Fibroblast of lung (primary cell): Measurements from ENCODE around the gene WWOX. TPM values are rescaled to one million over a fixed set of nuclear protein-coding genes. Genes with fewer than 3 reads are reported as not detected.

Source experiments
- DNase-seq, 2 donors: peaks; one replicate each; pipeline versions ENCODE4 v3.0.0 to v3.0.0-alpha.2; 2010; ENCODE audit warnings: low read depth in 2 of 2
- H2AFZ ChIP-seq: 2 replicates; pipeline ENCODE4 v1.5.1; 2012; ENCODE audit warnings: low read length, control low read depth, inconsistent platforms
- H3K27ac ChIP-seq: 2 replicates; pipeline ENCODE4 v1.5.1; 2011; ENCODE audit warnings: low read length, control low read depth; ENCODE audit not compliant: insufficient read depth
- H3K27me3 ChIP-seq: 2 replicates; pipeline ENCODE4 v1.5.1; 2011; ENCODE audit warnings: mild to moderate bottlenecking, low read length; ENCODE audit not compliant: control insufficient read depth, insufficient read depth
- H3K36me3 ChIP-seq: 2 replicates; pipeline ENCODE4 v1.5.1; 2011; ENCODE audit warnings: low read length; ENCODE audit not compliant: control insufficient read depth, insufficient read depth
- H3K4me1 ChIP-seq: 2 replicates; pipeline ENCODE4 v1.5.1; 2011; ENCODE audit warnings: low read length; ENCODE audit not compliant: control insufficient read depth, insufficient read depth; ENCODE audit errors: extremely low read depth
- H3K4me2 ChIP-seq: 2 replicates; pipeline ENCODE4 v1.5.1; 2011; ENCODE audit warnings: low read length, control low read depth; ENCODE audit not compliant: insufficient read depth; ENCODE audit errors: extremely low read depth
- H3K4me3 ChIP-seq, 4 experiments: fragments of 200-600 bp in 1 of 4; sonication (generic) in 1 of 4; replicated peaks in 1 of 4; 2 replicates each; pipeline ENCODE4 v1.5.1; 2011 to 2016; ENCODE audit warnings: low read length in 4 of 4, low read depth in 3 of 4, mild to moderate bottlenecking in 3 of 4, control low read depth in 2 of 4, inconsistent platforms in 1 of 4, mixed read lengths in 1 of 4; ENCODE audit not compliant: insufficient read depth in 1 of 4; ENCODE audit errors: control extremely low read depth in 1 of 4
- H3K79me2 ChIP-seq: 2 replicates; pipeline ENCODE4 v1.5.1; 2012; ENCODE audit warnings: mild to moderate bottlenecking, low read length, inconsistent platforms; ENCODE audit not compliant: control insufficient read depth, insufficient read depth
- H3K9ac ChIP-seq: 2 replicates; pipeline ENCODE4 v1.5.1; 2011; ENCODE audit warnings: mild to moderate bottlenecking, low read length, control low read depth; ENCODE audit not compliant: insufficient read depth
- H3K9me3 ChIP-seq: 2 replicates; pipeline ENCODE4 v1.5.1; 2012; ENCODE audit warnings: low read depth, low read length; ENCODE audit not compliant: control insufficient read depth, insufficient read depth
- H4K20me1 ChIP-seq: 2 replicates; pipeline ENCODE4 v1.5.1; 2011; ENCODE audit warnings: low read length; ENCODE audit not compliant: control insufficient read depth, insufficient read depth; ENCODE audit errors: extremely low read depth
- CTCF ChIP-seq, 2 donors: IDR thresholded peaks in 1 of 2; conservative IDR thresholded peaks in 1 of 2; 1 replicate in 1 of 2; 2 replicates in 1 of 2; pipeline ENCODE4 v1.5.1; 2011 to 2012; ENCODE audit warnings: low read length in 2 of 2, control low read depth in 1 of 2, inconsistent platforms in 1 of 2, low read depth in 1 of 2, mild to moderate bottlenecking in 1 of 2
- EZH2 ChIP-seq: IDR thresholded peaks from 2 replicates; pipeline ENCODE4 v1.5.1; 2012; ENCODE audit warnings: low read length, control low read depth, mild to moderate bottlenecking; ENCODE audit errors: missing control alignments
- polyA plus RNA-seq, 2 donors: library from polyadenylated mRNA; depleted of rRNA in 1 of 2; stranded (reverse) in 1 of 2; unstranded in 1 of 2; fragments of >200 nt; gene quantifications; 2 replicates each; pipeline ENCODE4 v1.2.1, GENCODE V29; 2011 to 2012; ENCODE audit warnings: missing spikeins in 1 of 2
- total RNA-seq: library from RNA; depleted of rRNA; stranded (reverse); fragments of >200 nt; gene quantifications from 2 replicates; pipeline ENCODE4 v1.2.1, GENCODE V29; 2014

The WWOX gene
- total and polyA plus RNA-seq, 2 donors (not counting 1 experiment from before 2014, with no cell fraction given): 5.6 to 16.3 TPM

- Histone ChIP-seq H3K79me2 (no peaks in the 10 kb centered on the region), H3K27ac (no peak overlapping the region), H3K9me3 (no peaks in the 10 kb centered on the region), H2AFZ (no peak overlapping the region), H3K27me3 (no peaks in the 10 kb centered on the region), H4K20me1 (no peaks in the 10 kb centered on the region), H3K4me2 (no peak overlapping the region), H3K4me3 (no peak overlapping the region), H3K36me3 (no peaks in the 10 kb centered on the region), H3K4me1 (no peaks in the 10 kb centered on the region), H3K9ac (no peak overlapping the region)
- TF ChIP-seq EZH2 (no peak), CTCF (conservative IDR thresholded peaks at IDR 0.05 in 1 of 2, IDR thresholded peaks at IDR 0.05 in 1 of 2; ENCODE audit: low read depth in 1 of 2, low read length in 2 of 2) (no peak)
- no peak for DNase-seq
These were observed 675.7 kb downstream of the WWOX start for GRCh38 chr16:78775161-78775561.

GRCh38 chr16:78778101-78779004, 678.9 kb downstream of the WWOX start:
- Histone ChIP-seq H3K79me2 (no peaks in the 10 kb centered on the region), H3K27ac (no peak overlapping the region), H2AFZ (no peak overlapping the region), H3K36me3 (no peaks in the 10 kb centered on the region), H3K9me3 (no peaks in the 10 kb centered on the region), H4K20me1 (no peaks in the 10 kb centered on the region), H3K4me3 (no peak overlapping the region), H3K4me2 (no peak overlapping the region), H3K9ac (no peak overlapping the region), H3K27me3 (no peaks in the 10 kb centered on the region), H3K4me1 (no peaks in the 10 kb centered on the region)
- DNase-seq: no peak
- TF ChIP-seq EZH2 (no peak), CTCF (conservative IDR thresholded peaks at IDR 0.05 in 1 of 2, IDR thresholded peaks at IDR 0.05 in 1 of 2; ENCODE audit: low read depth in 1 of 2, low read length in 2 of 2) (no peak)

- Histone ChIP-seq H3K9me3 (no peaks in the 10 kb centered on the region), H3K36me3 (no peaks in the 10 kb centered on the region)
- DNase-seq: no peak
These were observed 681.4 kb downstream of the WWOX start for GRCh38 chr16:78780808-78781207.

More at GRCh38 chr16:78780808-78781207, 681.4 kb downstream of the WWOX start:
- Histone ChIP-seq H3K4me3 (no peak overlapping the region), H3K79me2 (no peaks in the 10 kb centered on the region), H4K20me1 (no peaks in the 10 kb centered on the region), H3K27me3 (no peaks in the 10 kb centered on the region), H3K4me2 (no peak overlapping the region), H3K9ac (no peak overlapping the region), H3K27ac (no peak overlapping the region), H3K4me1 (no peaks in the 10 kb centered on the region), H2AFZ (no peak overlapping the region)
- no peak for TF ChIP-seq CTCF (conservative IDR thresholded peaks at IDR 0.05 in 1 of 2, IDR thresholded peaks at IDR 0.05 in 1 of 2; ENCODE audit: low read depth in 1 of 2, low read length in 2 of 2)
- TF ChIP-seq EZH2: no peak
